Measurements from ENCODE around the gene TRIM66.

Gene TRIM66

DNA sequence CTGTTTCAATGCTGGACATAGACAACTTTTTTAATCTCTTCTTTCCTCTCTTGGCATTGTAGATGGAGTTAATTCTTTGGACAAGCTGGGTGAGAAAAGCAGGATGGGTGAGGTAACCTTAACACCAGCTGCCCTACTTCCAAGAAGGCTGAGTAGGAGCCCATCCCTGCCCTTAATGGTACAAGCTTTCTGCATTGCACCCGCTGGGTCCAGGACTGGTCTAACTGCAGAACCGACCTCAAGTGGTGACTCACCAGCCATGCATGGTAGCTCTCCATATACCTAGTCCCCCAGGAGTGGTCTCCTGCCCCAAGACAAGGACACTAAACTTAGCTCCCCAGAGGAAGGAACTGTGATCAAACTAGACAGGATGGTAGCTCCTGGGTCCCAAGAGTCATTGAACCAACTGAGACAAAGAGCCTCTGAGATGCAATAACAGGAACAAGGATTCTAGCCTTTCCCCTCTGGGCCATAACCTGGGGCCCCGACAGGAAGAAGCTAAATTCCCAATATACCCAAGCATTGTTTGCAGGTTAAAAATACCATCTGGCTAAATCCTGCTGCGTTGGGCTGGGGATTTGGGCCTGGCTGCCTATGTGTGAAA lies 32.3 kb upstream of the TRIM66 start:
- Histone ChIP-seq H3K27me3 (ENCODE audit: insufficient read depth, poor library complexity, severe bottlenecking) (no peaks in the 10 kb centered on the region), H3K4me3 (replicated peaks; ENCODE audit: insufficient read depth, low read length) (no peak overlapping the region), H3K27ac (replicated peaks) (no peak overlapping the region)
- no peak for DNase-seq (ENCODE audit: low read depth in 1 of 2, low spot score in 1 of 2)
- TF ChIP-seq REST (IDR thresholded peaks at IDR 0.05; ENCODE audit: insufficient replicate concordance, low read depth) (no peak), SPI1 (IDR thresholded peaks at IDR 0.05; ENCODE audit: borderline replicate concordance, low read depth) (no peak), GABPA (IDR thresholded peaks at IDR 0.05; ENCODE audit: low read depth) (no peak), CTCF (IDR thresholded peaks at IDR 0.05; ENCODE audit: insufficient read depth, low read length) (no peak), POLR2AphosphoS5 (IDR thresholded peaks at IDR 0.05; ENCODE audit: low read depth) (no peak)

- H3K27ac ChIP-seq (replicated peaks) = no peak overlapping the region
- no peak overlapping the region for H3K4me3 ChIP-seq (replicated peaks; ENCODE audit: insufficient read depth, low read length)
- DNase-seq (ENCODE audit: low read depth in 1 of 2, low spot score in 1 of 2) = no peak
- no peak for TF ChIP-seq POLR2AphosphoS5 (IDR thresholded peaks at IDR 0.05; ENCODE audit: low read depth)
- TF ChIP-seq GABPA (IDR thresholded peaks at IDR 0.05; ENCODE audit: low read depth) = no peak
- no peak for TF ChIP-seq CTCF (IDR thresholded peaks at IDR 0.05; ENCODE audit: insufficient read depth, low read length)
- TF ChIP-seq REST (IDR thresholded peaks at IDR 0.05; ENCODE audit: insufficient replicate concordance, low read depth) = no peak
- TF ChIP-seq SPI1 (IDR thresholded peaks at IDR 0.05; ENCODE audit: borderline replicate concordance, low read depth) = no peak
- no peaks in the 10 kb centered on the region for H3K27me3 ChIP-seq (ENCODE audit: insufficient read depth, poor library complexity, severe bottlenecking)
Measured at GRCh38 chr11:8713760-8714454, 31.4 kb upstream of the TRIM66 start.

- DNase-seq (ENCODE audit: low read depth in 1 of 2, low spot score in 1 of 2) = no peak
- Histone ChIP-seq H3K27ac (replicated peaks) (no peak overlapping the region), H3K4me3 (replicated peaks; ENCODE audit: insufficient read depth, low read length) (no peak overlapping the region), H3K27me3 (ENCODE audit: insufficient read depth, poor library complexity, severe bottlenecking) (no peaks in the 10 kb centered on the region)
- TF ChIP-seq POLR2AphosphoS5 (IDR thresholded peaks at IDR 0.05; ENCODE audit: low read depth) (no peak), SPI1 (IDR thresholded peaks at IDR 0.05; ENCODE audit: borderline replicate concordance, low read depth) (no peak), CTCF (IDR thresholded peaks at IDR 0.05; ENCODE audit: insufficient read depth, low read length) (no peak), REST (IDR thresholded peaks at IDR 0.05; ENCODE audit: insufficient replicate concordance, low read depth) (no peak), GABPA (IDR thresholded peaks at IDR 0.05; ENCODE audit: low read depth) (no peak)
Measured at GRCh38 chr11:8712506-8712905, 30.0 kb upstream of the TRIM66 start.

Measured in HL-60 (cell line).